ENCODE results near the gene ARHGEF28.

Gene ARHGEF28

DNA sequence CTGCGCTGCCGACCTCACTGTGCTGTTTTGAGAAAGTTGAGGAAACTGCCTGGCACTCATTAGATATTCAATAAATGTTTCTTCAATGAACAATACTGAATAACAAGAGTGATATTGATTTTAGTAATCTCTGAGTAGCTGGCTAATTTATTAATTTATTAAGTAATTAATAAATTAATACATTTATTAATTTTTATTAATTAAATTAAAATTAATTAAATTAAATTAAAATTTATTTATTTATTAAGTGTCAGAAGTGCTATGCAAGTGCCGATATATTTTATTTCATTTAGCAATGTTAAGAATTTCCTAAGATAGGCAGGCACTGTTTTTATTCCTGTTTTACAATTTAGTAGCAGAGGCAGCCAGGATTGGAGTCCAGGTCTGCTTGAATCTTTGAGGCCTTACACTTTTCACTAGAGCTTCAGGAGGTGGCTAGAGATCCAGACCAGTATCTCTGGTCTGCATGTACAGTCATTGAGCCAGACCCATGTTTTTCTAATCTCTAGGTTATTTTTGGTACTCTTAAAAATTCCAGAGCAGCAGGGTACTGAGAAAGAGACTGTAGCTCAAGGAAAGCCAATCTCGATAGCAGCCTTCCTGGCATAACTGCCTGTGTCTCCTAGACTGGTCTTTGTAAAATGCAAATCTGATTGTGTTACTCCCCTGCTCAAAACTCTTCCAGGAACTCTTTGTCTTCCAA lies 109.2 kb downstream of the ARHGEF28 start:
- no peak for DNase-seq (ENCODE audit: low spot score)

DNA sequence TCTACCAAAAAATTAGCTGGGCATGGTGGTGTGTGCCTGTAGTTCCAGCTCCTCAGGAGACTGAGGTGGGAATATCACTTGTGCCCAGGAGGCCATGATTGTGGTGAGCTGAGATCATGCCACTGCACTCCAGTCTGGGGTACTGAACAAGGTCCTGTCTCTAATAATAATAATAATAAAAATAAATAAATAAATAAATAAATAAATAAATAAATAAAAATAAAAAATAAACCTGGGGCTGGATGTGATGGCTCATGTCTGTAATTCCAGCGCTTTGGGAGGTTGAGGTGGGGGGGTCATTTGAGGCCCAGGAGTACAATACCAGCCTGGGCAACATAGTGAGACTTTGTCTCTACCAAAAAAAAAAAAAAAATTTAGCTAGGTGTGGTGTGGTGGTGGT lies 113.7 kb downstream of the ARHGEF28 start:
- no peak for DNase-seq (ENCODE audit: low spot score)

DNA sequence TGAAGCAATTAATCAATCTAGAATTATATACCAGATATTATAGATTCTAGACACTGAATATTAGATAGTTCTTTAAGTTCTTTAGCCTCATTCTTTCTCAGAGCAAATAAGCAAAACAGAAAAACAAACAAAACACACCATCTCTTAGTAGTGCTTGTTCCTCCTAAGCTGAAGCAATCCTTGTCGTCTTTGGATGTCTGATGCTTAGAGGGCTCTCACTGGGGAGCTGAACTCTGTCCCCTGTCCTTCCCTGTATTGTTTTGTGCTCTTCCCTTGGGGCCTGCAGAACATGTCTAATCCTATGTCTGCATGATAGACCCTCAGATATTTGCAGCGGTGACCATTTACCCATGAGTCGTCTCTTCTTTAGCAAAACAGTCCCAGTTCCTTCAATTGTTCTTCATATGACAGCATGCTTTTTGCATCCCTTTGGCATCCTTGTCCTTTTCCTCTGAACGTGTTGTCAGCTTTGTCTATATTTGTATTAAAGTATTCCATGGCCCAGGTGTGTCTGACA lies 114.3 kb downstream of the ARHGEF28 start:
- DNase-seq (ENCODE audit: low spot score): no peak

DNA sequence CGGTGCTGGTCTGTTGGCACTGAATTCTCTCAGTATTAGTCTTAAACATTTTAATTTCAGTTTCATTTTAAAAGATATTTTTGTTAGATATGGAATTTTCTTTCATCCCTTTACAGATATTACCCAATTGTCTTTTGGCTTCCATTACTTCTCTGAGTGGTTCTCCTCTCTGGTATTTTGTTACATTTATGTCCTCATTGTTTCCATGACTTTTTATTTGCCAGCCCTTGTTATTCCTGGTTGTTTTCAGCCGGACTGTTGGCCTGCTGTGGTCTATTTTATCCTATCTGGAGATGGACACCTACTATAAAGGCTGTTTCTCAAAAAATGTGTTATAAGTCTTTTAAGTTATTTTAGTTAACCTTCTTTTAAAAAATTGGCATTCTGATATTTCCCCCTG lies 117.2 kb downstream of the ARHGEF28 start:
- no peak for DNase-seq (ENCODE audit: low spot score)

DNA sequence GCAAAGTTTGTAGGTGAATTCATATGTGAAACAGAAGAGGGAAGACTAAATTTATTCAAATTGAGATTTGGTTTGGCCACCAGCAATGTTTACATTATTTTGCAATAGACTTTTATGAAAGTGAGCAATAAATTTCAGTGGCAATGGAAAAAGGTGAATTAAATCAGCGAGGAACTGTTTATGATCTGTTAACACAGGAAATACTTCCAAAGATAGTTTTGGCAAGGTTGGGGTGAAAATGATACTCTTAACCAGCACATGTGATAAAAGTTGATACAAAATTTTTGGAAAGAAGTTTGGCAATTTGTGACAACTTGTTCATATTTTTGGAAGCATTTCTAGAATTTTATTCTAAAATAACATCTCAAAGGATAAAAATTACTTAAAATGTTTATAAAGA lies 119.8 kb downstream of the ARHGEF28 start:
- DNase-seq (ENCODE audit: low spot score): no peak

DNA sequence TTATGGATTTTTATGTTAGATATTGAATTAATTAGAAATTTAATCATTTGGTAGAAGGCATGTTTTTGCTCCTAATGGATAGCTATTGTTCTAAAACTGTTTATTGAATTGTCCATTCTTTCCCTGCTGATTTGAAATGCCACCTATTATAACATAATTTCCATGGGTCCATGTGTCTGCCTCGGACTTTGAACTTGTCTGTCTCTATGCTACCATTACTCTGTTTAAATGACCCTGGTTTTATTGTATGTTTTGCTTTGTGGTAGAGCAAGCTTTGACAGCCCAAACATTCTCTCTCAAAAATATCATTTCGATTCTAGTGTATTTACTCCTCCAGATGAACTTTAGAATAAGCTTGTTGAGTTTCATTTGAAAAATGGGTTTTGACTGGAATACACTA lies 120.6 kb downstream of the ARHGEF28 start:
- DNase-seq (ENCODE audit: low spot score): no peak

DNA sequence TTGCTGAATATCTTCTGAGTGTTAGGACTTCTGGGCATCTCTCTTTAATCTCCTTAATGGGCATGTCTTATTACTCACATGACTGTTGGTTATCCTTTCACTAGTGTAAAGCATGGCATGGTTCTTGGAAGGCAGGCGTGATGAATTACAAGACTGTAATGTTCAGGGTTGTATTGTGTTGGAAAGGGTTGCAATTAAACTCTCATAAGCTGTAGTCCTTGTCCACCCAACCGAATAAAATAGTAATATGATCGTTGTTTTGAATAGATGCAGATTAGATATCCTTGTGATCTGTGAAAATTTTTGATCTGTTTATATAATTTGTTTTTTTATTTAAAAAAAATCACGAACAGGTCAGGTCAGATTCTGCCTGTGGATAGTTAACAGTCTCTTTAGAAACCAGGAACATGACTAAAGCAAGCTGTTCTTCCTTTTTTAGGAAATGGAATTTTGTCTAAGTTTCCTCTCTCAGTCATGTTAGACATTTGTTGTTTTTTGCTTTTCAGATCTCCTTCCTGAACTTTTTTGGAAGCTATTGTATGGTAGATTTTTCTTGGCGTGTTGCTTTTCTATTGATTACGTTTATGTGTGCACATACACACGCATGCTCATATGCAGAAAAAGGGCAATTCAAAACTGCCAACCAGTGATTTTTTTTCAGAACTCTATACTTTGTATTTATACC lies 121.8 kb downstream of the ARHGEF28 start:
- DNase-seq (ENCODE audit: low spot score): no peak

DNA sequence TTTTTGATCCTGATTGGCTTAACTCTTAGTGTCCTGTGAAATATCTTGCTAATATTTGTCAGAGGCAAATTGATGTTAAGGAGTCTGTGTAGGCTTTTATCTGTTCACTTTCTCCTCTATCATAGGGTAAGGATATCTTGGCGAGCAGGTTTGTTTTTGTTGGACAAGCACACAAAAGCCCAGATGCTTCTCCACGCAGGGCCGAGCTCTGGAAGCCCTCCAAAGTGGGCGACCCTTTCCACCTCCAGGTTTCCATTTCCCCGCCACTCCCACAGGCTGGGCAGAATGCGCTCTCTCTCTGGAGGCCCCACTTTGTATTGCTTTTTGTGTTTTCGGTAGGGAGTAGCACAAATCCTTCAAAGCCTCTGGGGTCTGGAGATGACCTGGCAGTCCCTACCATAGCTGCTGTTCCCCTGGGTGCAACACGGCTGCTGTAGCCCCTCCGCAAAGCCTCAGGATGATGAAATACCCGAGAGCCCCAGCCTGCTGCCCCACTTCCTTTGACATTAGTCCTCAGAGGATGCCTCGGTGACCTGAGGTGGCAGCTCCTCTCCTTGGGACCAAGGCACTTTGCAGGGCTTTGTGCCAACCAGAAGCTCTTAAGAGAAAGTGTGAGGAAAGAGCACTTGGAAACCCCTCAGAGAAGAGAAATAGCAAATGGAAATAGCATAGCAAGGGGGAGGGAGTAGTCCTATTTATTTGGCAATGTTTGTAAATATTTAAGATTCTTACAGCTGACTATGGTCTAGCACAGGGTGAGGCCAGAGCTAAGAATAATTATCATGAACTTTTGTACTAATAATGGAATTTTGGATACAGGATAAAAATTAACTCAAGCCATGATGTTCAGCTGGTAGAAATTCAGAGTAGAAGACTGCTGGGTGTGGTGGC lies 122.8 kb downstream of the ARHGEF28 start:
- DNase-seq (ENCODE audit: low spot score): no peak

DNA sequence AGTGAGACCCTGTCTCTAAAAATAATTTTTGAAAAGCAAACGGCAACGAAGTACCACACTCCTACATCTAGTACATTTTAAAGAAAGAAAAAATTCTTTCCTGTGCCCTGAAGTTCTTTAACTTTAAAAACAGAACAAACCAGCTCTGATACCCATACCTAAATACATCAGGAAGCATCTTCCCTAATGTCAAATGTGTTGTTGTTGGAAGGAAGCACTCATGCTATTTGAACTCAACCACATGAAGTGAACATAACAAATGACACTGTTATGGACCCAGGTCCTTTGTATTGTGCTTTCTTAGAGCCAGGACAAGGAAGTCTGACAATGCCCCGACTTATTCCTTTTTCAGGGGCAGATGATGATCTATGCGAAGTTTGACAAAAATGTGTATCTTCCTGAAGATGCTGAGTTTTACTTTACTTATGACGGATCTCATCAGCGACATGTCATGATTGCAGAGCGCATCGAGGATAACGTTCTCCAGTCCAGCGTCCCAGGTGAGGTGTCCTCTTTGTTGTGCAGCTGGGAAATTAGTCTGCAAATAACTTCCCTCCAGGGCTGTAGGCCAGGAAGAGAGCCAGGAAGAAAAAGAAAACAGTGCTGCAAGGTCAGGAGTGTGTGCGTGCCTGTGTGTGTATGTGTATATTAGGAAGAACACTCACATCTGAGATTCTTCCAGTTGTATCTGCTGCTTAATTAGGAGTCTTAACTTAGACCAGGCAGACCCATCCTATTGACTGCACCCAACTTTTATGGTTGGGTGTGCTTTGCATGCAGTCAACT lies 123.7 kb downstream of the ARHGEF28 start:
- DNase-seq (ENCODE audit: low spot score): no peak

DNA sequence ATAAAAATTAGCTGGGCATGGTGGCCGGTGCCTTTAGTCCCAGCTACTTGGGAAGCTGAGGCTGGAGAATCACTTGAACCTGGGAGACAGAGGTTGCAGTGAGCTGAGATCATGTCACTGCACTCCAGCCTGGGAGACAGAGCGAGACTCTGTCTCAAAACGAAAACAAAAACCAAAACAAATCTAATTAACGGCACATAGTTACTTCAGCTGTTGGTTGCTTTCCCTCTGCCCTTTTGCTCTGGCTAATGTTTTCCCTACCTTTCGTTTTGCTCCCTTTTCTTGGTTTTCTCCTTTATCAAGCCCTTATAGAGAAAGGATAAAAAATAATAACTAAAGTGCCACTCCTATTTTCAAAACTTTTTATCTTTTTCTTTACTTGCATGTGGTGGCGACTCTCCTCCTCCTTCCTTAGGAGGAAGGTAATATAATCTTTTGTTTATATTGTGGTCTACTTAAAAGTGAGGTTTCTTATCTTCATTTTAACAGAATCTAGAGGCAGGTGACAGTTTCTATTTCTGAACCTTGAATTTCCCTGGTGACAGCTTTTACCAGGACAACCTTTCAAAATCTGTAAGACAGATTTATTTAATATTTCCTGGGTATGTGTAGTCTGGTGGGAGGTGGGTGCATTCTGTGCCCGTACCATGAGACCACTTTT lies 125.4 kb downstream of the ARHGEF28 start:
- DNase-seq (ENCODE audit: low spot score): no peak

DNA sequence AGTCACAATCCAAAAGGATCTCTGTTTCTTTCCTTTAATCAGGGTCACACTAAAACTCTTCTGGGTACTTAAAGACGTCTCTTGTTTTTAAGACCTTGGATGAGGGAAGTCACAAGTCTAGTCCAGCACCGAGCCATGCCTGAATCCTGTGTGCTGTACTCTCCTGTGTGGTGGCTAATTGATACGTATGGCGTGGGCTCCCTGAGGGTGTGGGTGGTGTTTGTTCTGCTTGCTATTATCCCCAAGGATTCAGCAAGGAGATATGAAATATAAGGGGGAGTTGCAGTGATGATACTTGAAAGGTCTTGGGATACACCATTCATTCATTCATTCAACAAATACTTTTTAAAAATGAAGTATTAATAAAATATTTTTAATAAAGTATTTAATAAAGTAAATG lies 128.3 kb downstream of the ARHGEF28 start:
- no peak for DNase-seq (ENCODE audit: low spot score)

DNA sequence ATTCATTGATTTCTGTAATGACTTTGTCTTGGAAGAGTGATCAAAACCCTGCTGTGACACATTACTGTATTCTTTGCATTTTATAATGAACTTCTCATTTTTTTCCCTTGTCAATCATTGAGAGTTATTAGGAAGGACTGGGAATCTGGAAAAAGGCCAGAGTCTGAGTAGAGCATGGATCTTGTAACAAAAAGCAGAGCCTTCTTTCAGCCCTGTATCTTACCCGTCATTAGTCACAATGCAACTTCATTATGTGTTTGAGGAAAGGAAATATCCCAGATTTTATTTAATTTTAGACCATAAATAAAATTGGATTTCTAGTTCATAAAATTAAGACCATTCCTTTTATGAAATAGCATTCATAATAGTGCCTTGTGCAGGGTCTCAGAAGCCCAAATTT lies 131.4 kb downstream of the ARHGEF28 start:
- DNase-seq (ENCODE audit: low spot score): no peak

DNA sequence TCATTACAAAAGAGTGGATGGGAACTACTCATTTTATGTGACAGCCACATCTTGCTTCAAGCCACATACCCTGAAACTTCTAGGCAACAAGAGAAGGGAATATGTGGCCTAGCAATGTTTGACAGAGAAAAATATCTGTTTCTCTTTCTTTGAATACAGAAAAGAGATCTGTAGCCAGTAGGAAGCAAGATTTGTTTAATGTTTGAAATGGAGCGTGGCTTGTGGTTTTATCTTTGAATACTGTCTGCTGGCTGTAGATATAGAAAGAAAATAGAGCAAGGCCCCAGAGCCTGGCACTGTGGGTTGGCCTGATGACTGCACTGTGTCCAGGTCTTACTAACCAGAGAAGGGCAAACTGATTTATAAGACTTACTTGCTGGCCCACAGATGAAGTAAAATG lies 133.8 kb downstream of the ARHGEF28 start:
- no peak for DNase-seq (ENCODE audit: low spot score)

DNA sequence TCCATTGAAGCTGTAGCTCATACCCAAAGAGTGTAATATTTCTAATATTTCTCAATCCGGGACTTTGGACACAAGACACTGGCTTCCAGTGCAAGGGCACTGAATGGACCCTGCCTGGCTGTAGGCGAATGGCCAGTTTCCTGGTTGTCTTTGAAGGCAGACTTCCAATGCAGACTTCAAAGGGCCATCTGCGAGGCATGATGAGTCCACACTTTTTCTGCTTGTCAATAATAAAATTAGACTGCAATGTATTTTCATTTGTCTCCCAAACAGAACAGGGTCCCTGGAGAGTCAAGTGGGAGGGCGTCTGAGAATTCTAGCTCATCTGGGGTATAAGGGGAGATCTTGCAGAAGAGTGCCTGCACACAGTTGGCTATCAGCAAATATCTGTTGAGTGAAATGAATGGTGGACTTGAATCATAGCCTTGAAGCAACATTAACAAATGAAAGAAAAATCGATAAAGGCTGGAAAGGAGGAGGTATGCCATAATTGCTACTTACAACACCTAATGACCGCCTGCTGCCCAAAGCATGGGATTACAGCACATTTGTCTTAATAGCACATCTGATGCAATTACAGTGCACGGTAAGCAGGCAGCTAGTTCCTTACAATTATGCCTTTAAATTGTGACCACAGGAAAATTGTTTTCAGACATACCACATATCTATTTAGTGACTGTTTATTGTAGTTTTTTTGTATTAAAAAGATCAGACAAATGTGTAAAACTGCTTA lies 137.5 kb downstream of the ARHGEF28 start:
- no peak for DNase-seq (ENCODE audit: low spot score)

DNA sequence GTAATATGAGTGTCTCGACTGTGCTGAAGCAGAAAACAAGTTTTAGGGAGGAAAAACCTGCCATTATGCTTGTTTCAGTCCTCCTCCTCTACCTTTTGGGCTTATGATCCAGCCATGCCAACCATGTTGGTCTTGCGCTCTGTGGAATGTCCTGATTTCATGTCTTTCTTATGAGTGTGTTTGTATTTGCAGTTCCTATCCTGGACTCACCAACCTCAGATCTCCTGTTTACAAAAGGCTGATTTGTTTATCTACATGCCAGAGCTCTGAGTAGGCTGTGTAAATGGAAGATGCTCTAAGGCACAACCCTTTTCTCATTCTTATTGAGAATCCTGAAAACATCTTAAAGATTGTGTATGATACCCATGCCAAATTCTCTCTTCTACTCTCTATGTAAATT lies 138.6 kb downstream of the ARHGEF28 start:
- no peak for DNase-seq (ENCODE audit: low spot score)

DNA sequence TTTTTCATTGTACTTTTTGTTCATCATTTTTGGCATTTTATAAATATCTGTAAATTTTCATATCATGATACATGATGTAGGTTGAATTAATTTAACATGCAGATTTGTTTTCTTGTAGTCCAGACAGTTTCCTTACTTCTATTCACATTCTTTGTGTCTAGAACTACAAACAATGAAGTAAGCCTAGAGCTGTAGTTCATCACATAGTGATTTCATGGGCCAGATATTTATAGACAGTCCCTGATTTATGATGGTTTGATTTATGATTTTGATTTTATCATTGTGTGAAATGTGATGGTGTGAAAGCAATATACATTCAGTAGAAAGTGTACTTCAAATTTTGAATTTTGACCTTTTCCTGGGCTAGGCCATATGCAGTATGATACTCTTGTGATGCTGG lies 139.0 kb downstream of the ARHGEF28 start:
- DNase-seq (ENCODE audit: low spot score): no peak

DNA sequence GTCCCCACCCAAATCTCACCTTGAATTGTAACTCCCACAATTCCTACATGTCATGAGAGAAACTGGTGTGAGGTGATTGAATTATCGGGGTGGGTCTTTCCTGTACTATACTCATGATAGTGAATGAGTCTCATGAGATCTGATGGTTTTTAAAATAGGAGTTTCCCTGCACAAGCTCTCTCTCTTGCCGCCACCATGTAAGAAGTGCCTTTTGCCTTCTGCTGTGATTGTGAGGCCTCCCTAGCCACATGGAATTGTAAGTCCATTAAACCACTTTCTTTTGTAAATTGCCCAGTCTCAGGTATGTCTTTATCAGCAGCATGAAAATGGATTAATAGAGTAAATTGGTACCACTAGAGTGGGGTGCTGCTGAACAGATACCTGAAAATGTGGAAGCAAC lies 140.9 kb downstream of the ARHGEF28 start:
- DNase-seq (ENCODE audit: low spot score): no peak

DNA sequence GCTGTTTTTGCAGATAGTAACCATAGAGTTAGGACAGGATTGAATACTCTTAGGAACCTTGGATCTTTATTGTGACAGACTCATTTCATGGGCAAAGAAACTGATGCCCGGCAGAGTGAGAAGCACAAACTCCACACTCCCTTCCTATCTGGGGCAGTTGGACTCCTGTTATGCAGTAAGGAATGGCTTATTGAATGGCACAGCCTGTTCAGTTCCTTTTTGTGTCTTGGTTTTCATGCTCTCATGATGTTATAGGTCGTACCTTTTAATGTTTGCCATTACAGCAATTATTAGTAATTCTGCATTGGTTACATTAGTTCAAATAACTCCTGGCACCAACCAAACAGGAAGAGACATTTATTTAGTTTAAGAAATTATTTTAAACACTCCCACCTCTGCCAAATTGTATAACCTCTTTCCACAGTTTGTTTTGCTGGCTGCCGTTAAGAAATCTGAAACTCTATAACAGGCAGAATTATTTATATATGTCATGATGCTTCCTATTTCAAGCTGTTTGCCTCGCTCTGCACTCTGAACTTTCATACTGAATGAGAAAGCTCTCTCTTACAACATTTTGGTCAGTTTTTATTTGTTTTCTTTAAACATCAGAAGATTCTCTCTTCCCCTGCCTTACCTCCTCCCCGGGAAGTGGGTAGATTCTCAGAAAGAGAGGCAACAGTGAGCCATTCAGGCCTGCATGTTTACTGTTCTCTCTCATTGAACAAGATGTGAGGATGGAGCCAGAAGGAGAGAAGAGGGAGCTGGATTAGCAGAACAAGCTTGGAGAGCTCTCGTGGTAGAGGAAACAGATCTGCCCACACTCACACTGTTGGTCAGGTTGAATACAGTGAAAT lies 144.4 kb downstream of the ARHGEF28 start:
- DNase-seq (ENCODE audit: low spot score): no peak

DNA sequence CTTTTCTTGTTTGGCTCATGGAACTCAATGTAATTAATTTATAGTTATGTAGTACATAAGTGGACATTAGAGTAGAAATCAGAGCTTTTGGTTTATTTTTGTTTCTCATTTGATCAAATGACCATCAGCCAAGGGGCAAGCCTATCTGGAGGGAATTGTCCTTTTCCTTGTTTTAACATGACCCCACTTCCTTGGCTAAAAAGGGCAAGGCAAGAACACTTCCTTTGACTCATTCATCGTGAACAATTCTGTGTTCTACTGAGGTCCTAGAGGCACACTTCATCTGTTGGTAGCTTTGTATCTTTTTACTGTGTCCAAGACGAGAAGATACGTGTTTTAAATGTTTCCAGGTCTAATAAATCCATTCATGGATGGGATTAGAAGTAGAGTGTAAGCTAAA lies 148.9 kb downstream of the ARHGEF28 start:
- DNase-seq (ENCODE audit: low spot score): no peak

DNA sequence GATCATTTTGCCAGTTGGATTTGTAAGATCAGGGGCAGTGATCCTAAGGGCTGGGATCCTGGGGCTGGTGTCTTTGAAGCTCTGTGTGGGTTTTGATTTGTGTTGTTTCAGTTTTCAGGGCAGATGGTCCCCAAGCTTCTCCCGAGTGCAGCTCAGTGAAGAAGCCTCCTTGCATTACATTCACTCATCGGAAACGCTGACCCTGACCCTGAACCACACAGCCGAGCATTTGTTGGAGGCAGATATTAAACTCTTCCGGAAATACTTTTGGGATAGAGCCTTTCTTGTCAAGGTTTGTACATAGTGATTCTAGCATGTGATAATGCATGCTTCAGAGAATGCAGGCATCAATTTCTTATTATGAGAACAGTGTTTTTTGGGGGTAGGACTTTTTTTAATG lies 150.4 kb downstream of the ARHGEF28 start:
- no peak for DNase-seq (ENCODE audit: low spot score)
